ENCODE results near the gene PLEKHA6. TPM values are rescaled to one million over a fixed set of nuclear protein-coding genes. Genes with fewer than 3 reads are reported as not detected.

PLEKHA6 gene
- total RNA-seq, 1 experiment from 2014 or later, result 0.30 TPM

- H3K9me3 ChIP-seq (ENCODE audit: low read length), result no peaks in the 10 kb centered on the region
- no peaks in the 10 kb centered on the region for H3K27me3 ChIP-seq (ENCODE audit: low read length)
- no peaks in the 10 kb centered on the region for H3K9me2 ChIP-seq (replicated peaks; ENCODE audit: insufficient read depth, low read length)
- H4K20me1 ChIP-seq (ENCODE audit: insufficient read depth, low read depth, low read length), result no peaks in the 10 kb centered on the region
- H2AFZ ChIP-seq (ENCODE audit: low read length), result no peak overlapping the region
- H3K27ac ChIP-seq (ENCODE audit: low read length), result no peak overlapping the region
- H3K4me2 ChIP-seq (ENCODE audit: low read depth, low read length, poor library complexity, severe bottlenecking), result no peak overlapping the region
- H3K9ac ChIP-seq (ENCODE audit: low read length), result no peak overlapping the region
- no peak overlapping the region for H3K4me3 ChIP-seq (ENCODE audit: low read length)
- H3K79me2 ChIP-seq (ENCODE audit: low read length), result no peaks in the 10 kb centered on the region
- H3K4me1 ChIP-seq (ENCODE audit: low read length), result no peaks in the 10 kb centered on the region
- DNase-seq, result no peak
- no peaks in the 10 kb centered on the region for H3K36me3 ChIP-seq (ENCODE audit: insufficient read depth, low read length)
Measured at GRCh38 chr1:204227351-204227750, 132.4 kb downstream of the PLEKHA6 start.

GRCh38 chr1:204225841-204226735 lies 133.6 kb downstream of the PLEKHA6 start:
- no peaks in the 10 kb centered on the region for H3K36me3 ChIP-seq (ENCODE audit: insufficient read depth, low read length)
- no peaks in the 10 kb centered on the region for H3K9me2 ChIP-seq (replicated peaks; ENCODE audit: insufficient read depth, low read length)
- H2AFZ ChIP-seq (ENCODE audit: low read length), result no peak overlapping the region
- no peak overlapping the region for H3K9ac ChIP-seq (ENCODE audit: low read length)
- H3K27me3 ChIP-seq (ENCODE audit: low read length), result no peaks in the 10 kb centered on the region
- no peaks in the 10 kb centered on the region for H3K79me2 ChIP-seq (ENCODE audit: low read length)
- no peak for DNase-seq
- H3K4me3 ChIP-seq (ENCODE audit: low read length), result no peak overlapping the region
- H4K20me1 ChIP-seq (ENCODE audit: insufficient read depth, low read depth, low read length), result no peaks in the 10 kb centered on the region
- H3K27ac ChIP-seq (ENCODE audit: low read length), result no peak overlapping the region
- H3K4me1 ChIP-seq (ENCODE audit: low read length), result no peaks in the 10 kb centered on the region
- H3K4me2 ChIP-seq (ENCODE audit: low read depth, low read length, poor library complexity, severe bottlenecking), result no peak overlapping the region
- no peaks in the 10 kb centered on the region for H3K9me3 ChIP-seq (ENCODE audit: low read length)

- Histone ChIP-seq H3K79me2 (ENCODE audit: low read length) (no peaks in the 10 kb centered on the region), H3K4me3 (ENCODE audit: low read length) (no peak overlapping the region), H3K36me3 (ENCODE audit: insufficient read depth, low read length) (no peaks in the 10 kb centered on the region), H3K9me3 (ENCODE audit: low read length) (no peaks in the 10 kb centered on the region), H2AFZ (ENCODE audit: low read length) (no peak overlapping the region), H3K9me2 (replicated peaks; ENCODE audit: insufficient read depth, low read length) (no peaks in the 10 kb centered on the region), H3K27me3 (ENCODE audit: low read length) (no peaks in the 10 kb centered on the region), H3K4me1 (ENCODE audit: low read length) (no peaks in the 10 kb centered on the region), H3K9ac (ENCODE audit: low read length) (no peak overlapping the region), H3K27ac (ENCODE audit: low read length) (no peak overlapping the region), H4K20me1 (ENCODE audit: insufficient read depth, low read depth, low read length) (no peaks in the 10 kb centered on the region), H3K4me2 (ENCODE audit: low read depth, low read length, poor library complexity, severe bottlenecking) (no peak overlapping the region)
- no peak for DNase-seq
Measured at GRCh38 chr1:204224655-204225054, 135.1 kb downstream of the PLEKHA6 start.

GRCh38 chr1:204223129-204223860 lies 136.4 kb downstream of the PLEKHA6 start:
- no peak overlapping the region for H3K9ac ChIP-seq (ENCODE audit: low read length)
- no peaks in the 10 kb centered on the region for H4K20me1 ChIP-seq (ENCODE audit: insufficient read depth, low read depth, low read length)
- H2AFZ ChIP-seq (ENCODE audit: low read length), result no peak overlapping the region
- H3K27ac ChIP-seq (ENCODE audit: low read length), result no peak overlapping the region
- no peaks in the 10 kb centered on the region for H3K79me2 ChIP-seq (ENCODE audit: low read length)
- no peak overlapping the region for H3K4me3 ChIP-seq (ENCODE audit: low read length)
- no peak overlapping the region for H3K4me2 ChIP-seq (ENCODE audit: low read depth, low read length, poor library complexity, severe bottlenecking)
- no peak for DNase-seq
- H3K27me3 ChIP-seq (ENCODE audit: low read length), result no peaks in the 10 kb centered on the region
- H3K9me2 ChIP-seq (replicated peaks; ENCODE audit: insufficient read depth, low read length), result no peaks in the 10 kb centered on the region
- H3K9me3 ChIP-seq (ENCODE audit: low read length), result no peaks in the 10 kb centered on the region
- H3K36me3 ChIP-seq (ENCODE audit: insufficient read depth, low read length), result no peaks in the 10 kb centered on the region
- H3K4me1 ChIP-seq (ENCODE audit: low read length), result no peaks in the 10 kb centered on the region

- no peak for DNase-seq
- H3K36me3 ChIP-seq (ENCODE audit: insufficient read depth, low read length), result no peaks in the 10 kb centered on the region
- no peak overlapping the region for H2AFZ ChIP-seq (ENCODE audit: low read length)
- no peak overlapping the region for H3K4me2 ChIP-seq (ENCODE audit: low read depth, low read length, poor library complexity, severe bottlenecking)
- H3K9me2 ChIP-seq (replicated peaks; ENCODE audit: insufficient read depth, low read length), result no peaks in the 10 kb centered on the region
- no peaks in the 10 kb centered on the region for H3K27me3 ChIP-seq (ENCODE audit: low read length)
- H4K20me1 ChIP-seq (ENCODE audit: insufficient read depth, low read depth, low read length), result no peaks in the 10 kb centered on the region
- no peaks in the 10 kb centered on the region for H3K9me3 ChIP-seq (ENCODE audit: low read length)
- H3K4me3 ChIP-seq (ENCODE audit: low read length), result no peak overlapping the region
- no peaks in the 10 kb centered on the region for H3K79me2 ChIP-seq (ENCODE audit: low read length)
- H3K27ac ChIP-seq (ENCODE audit: low read length), result no peak overlapping the region
- H3K4me1 ChIP-seq (ENCODE audit: low read length), result no peaks in the 10 kb centered on the region
- H3K9ac ChIP-seq (ENCODE audit: low read length), result no peak overlapping the region
Measured at GRCh38 chr1:204222764-204223055, 137.0 kb downstream of the PLEKHA6 start.

- no peaks in the 10 kb centered on the region for H3K9me2 ChIP-seq (replicated peaks; ENCODE audit: insufficient read depth, low read length)
- DNase-seq, result no peak
- no peaks in the 10 kb centered on the region for H3K36me3 ChIP-seq (ENCODE audit: insufficient read depth, low read length)
- H3K9me3 ChIP-seq (ENCODE audit: low read length), result no peaks in the 10 kb centered on the region
- H3K4me2 ChIP-seq (ENCODE audit: low read depth, low read length, poor library complexity, severe bottlenecking), result no peak overlapping the region
- no peak overlapping the region for H2AFZ ChIP-seq (ENCODE audit: low read length)
- no peak overlapping the region for H3K27ac ChIP-seq (ENCODE audit: low read length)
- H3K4me1 ChIP-seq (ENCODE audit: low read length), result no peaks in the 10 kb centered on the region
- no peaks in the 10 kb centered on the region for H3K79me2 ChIP-seq (ENCODE audit: low read length)
- H3K9ac ChIP-seq (ENCODE audit: low read length), result no peak overlapping the region
- H3K4me3 ChIP-seq (ENCODE audit: low read length), result no peak overlapping the region
- H4K20me1 ChIP-seq (ENCODE audit: insufficient read depth, low read depth, low read length), result no peaks in the 10 kb centered on the region
- no peaks in the 10 kb centered on the region for H3K27me3 ChIP-seq (ENCODE audit: low read length)
Measured at GRCh38 chr1:204222006-204222763, 137.5 kb downstream of the PLEKHA6 start.

GRCh38 chr1:204221271-204221670 lies 138.5 kb downstream of the PLEKHA6 start:
- Histone ChIP-seq H2AFZ (ENCODE audit: low read length) (no peak overlapping the region), H3K79me2 (ENCODE audit: low read length) (no peaks in the 10 kb centered on the region), H3K9me2 (replicated peaks; ENCODE audit: insufficient read depth, low read length) (no peaks in the 10 kb centered on the region), H4K20me1 (ENCODE audit: insufficient read depth, low read depth, low read length) (no peaks in the 10 kb centered on the region), H3K27ac (ENCODE audit: low read length) (no peak overlapping the region), H3K4me2 (ENCODE audit: low read depth, low read length, poor library complexity, severe bottlenecking) (no peak overlapping the region), H3K27me3 (ENCODE audit: low read length) (no peaks in the 10 kb centered on the region), H3K9me3 (ENCODE audit: low read length) (no peaks in the 10 kb centered on the region), H3K4me1 (ENCODE audit: low read length) (no peaks in the 10 kb centered on the region), H3K36me3 (ENCODE audit: insufficient read depth, low read length) (no peaks in the 10 kb centered on the region), H3K4me3 (ENCODE audit: low read length) (no peak overlapping the region), H3K9ac (ENCODE audit: low read length) (no peak overlapping the region)
- DNase-seq, result no peak

GRCh38 chr1:204219971-204220616 lies 139.6 kb downstream of the PLEKHA6 start:
- Histone ChIP-seq H3K9me2 (replicated peaks; ENCODE audit: insufficient read depth, low read length) (no peaks in the 10 kb centered on the region), H3K27ac (ENCODE audit: low read length) (no peak overlapping the region), H3K4me2 (ENCODE audit: low read depth, low read length, poor library complexity, severe bottlenecking) (no peak overlapping the region)

More at GRCh38 chr1:204219971-204220616, 139.6 kb downstream of the PLEKHA6 start:
- no peak overlapping the region for H3K4me3 ChIP-seq (ENCODE audit: low read length)
- no peak overlapping the region for H2AFZ ChIP-seq (ENCODE audit: low read length)
- no peaks in the 10 kb centered on the region for H3K79me2 ChIP-seq (ENCODE audit: low read length)
- no peaks in the 10 kb centered on the region for H3K36me3 ChIP-seq (ENCODE audit: insufficient read depth, low read length)
- no peak overlapping the region for H3K9ac ChIP-seq (ENCODE audit: low read length)
- no peaks in the 10 kb centered on the region for H4K20me1 ChIP-seq (ENCODE audit: insufficient read depth, low read depth, low read length)
- no peak for DNase-seq
- H3K4me1 ChIP-seq (ENCODE audit: low read length), result no peaks in the 10 kb centered on the region
- H3K27me3 ChIP-seq (ENCODE audit: low read length), result no peaks in the 10 kb centered on the region
- H3K9me3 ChIP-seq (ENCODE audit: low read length), result no peaks in the 10 kb centered on the region

Data from Karpas-422 (cell line).